HAP-1 (cell line): ENCODE measurements around the gene KIF6.

Experiments
- DNase-seq, 2 experiments: peaks; one replicate each; pipeline ENCODE4 v3.0.0-alpha.2; 2016 to 2020; ENCODE audit warnings: low spot score in 2 of 2
- H3K27me3 ChIP-seq: fragments of 250-450 bp; sonication (Bioruptor Pico); 2 replicates; pipeline ENCODE4 v1.5.1; 2020; ENCODE audit warnings: low read depth, mild to moderate bottlenecking, moderate library complexity
- H3K36me3 ChIP-seq: fragments of 250-450 bp; sonication (Bioruptor Pico); replicated peaks from 2 replicates; pipeline ENCODE4 v1.5.1; 2020; ENCODE audit warnings: mild to moderate bottlenecking
- H3K4me1 ChIP-seq: fragments of 250-450 bp; sonication (Bioruptor Pico); 2 replicates; pipeline ENCODE4 v1.5.1; 2020; ENCODE audit warnings: mild to moderate bottlenecking
- H3K4me3 ChIP-seq: fragments of 250-450 bp; sonication (Bioruptor Pico); 2 replicates; pipeline ENCODE4 v1.5.1; 2020; ENCODE audit warnings: mild to moderate bottlenecking, moderate library complexity
- H3K9me3 ChIP-seq: fragments of 250-450 bp; sonication (Bioruptor Pico); 2 replicates; pipeline ENCODE4 v1.5.1; 2020; ENCODE audit warnings: mild to moderate bottlenecking, moderate library complexity
- in situ Hi-C: fragments of 300-500 bp; cut with MboI; formaldehyde crosslinking; loops from 3 replicates; pipeline ENCODE4 v1.14.3; 2020; ENCODE audit warnings: low sequenced_read_pairs, inconsistent platforms, mixed read lengths

Gene KIF6

DNA sequence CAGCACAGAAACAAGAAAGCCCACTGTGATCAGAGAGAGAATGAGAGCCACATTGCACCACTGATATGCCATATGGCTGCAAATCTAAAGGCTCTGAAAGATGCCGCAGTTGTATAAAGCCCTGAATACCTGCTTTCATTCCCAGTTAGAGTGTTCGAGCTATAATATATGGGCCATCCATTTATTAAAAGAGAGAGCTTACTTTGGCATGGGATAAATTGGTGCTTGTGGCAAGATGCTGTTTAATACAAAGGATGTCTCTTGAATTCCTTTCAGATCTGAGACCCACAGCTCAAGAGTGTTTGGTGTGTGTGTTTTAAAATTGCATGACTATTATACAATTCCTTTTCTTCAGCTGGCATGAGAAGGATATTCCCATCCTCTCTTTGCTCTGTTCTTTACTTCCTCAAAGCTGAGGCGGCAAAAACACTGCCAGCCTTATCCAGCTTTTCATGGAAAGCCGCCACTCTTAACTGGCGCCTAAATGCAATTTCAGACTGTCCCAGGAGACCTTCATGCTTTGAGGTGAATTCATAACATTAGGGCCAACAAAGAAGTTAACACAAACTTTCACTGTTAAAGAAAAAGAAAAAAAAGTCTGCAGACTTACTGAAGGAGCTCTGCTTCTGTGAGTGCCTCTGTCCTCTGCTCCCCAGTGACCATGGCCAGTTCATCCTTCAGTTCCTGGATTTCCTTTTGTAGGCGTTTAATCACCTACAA, 147.6 kb downstream of the KIF6 start:
- Histone ChIP-seq H3K4me1 (no peaks in the 10 kb centered on the region), H3K9me3 (no peaks in the 10 kb centered on the region), H3K27me3 (no peaks in the 10 kb centered on the region), H3K36me3 (no peaks in the 10 kb centered on the region), H3K4me3 (no peak overlapping the region)
- no peak for DNase-seq
- in situ Hi-C loops = no loop called here

DNA sequence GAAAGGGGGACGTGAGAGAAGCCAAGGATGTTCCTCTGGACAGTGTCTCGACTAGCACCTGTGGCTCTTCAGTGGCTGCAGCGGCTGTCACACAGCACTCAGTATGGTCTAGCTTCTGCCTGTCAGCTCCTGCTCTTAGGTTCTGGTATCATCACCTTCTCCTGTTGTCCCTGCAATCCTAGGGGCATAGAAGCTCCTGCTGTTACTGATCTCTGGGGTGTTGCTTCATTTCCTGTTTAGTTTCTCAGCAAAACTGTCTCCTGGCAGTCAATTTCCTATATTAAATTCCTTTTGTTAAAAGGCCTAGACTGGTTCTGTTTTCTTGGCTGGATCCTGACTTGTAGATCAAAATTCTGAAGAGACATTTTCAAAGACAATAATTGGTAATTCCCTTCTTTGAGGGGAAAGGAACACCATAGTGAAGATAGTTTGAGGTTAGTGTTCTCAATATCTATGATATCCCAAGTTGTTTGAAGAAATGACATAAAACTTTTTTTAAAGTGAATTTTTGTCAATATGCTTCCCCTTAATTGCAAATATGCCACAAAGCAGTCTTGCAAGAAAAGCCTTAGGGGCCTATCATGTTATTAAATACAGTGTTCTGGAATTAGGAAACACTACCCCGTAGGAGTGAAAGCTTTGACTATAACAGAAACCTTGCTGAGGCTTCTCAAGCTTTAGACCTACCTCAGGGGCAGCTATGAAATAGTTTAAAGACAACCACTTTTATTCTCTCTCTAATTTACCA, 148.5 kb downstream of the KIF6 start:
- Histone ChIP-seq H3K9me3 (no peaks in the 10 kb centered on the region), H3K4me1 (no peaks in the 10 kb centered on the region), H3K27me3 (no peaks in the 10 kb centered on the region), H3K4me3 (no peak overlapping the region), H3K36me3 (no peaks in the 10 kb centered on the region)
- in situ Hi-C loops = no loop called here
- DNase-seq = no peak

DNA sequence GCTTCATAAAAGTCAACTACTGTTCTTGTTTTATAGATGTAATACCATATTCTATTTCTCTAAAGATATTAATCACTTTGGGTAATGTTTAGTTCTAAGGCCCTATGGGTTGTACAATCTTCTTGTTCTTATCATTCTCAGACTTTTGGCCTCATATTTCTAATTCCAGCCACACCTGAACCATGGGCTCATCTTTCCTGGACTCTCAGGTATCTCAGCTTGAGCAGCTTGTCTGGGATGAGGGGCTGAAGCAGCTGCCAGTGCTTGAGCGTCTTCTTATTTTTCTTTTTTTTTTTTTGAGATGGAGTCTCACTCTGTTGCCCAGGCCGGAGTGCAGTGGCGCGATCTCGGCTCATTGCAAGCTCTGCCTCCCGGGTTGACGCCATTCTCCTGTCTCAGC, 150.2 kb downstream of the KIF6 start:
- Histone ChIP-seq H3K36me3 (no peaks in the 10 kb centered on the region), H3K27me3 (no peaks in the 10 kb centered on the region), H3K4me1 (no peaks in the 10 kb centered on the region), H3K4me3 (no peak overlapping the region), H3K9me3 (no peaks in the 10 kb centered on the region)
- DNase-seq = no peak
- in situ Hi-C loops = no loop called here

DNA sequence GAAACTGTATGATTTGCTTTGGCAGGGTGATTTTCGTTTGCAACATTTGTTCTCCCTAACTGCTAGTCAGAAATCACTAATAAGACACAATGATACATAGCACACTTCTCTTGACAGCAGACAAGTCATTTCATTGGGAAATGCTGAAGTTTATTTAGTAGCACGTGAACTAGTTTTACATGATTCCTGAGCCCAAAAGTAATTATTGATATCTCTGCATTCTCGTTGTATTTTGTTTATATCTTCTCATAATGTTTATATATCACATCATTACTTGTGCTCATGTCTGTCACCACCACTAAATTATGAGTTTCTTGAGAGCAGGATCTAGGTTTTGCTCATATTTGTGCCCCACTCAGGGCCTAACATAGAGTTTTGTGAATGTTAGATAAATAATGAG, 151.7 kb downstream of the KIF6 start:
- in situ Hi-C loops = no loop called here

DNA sequence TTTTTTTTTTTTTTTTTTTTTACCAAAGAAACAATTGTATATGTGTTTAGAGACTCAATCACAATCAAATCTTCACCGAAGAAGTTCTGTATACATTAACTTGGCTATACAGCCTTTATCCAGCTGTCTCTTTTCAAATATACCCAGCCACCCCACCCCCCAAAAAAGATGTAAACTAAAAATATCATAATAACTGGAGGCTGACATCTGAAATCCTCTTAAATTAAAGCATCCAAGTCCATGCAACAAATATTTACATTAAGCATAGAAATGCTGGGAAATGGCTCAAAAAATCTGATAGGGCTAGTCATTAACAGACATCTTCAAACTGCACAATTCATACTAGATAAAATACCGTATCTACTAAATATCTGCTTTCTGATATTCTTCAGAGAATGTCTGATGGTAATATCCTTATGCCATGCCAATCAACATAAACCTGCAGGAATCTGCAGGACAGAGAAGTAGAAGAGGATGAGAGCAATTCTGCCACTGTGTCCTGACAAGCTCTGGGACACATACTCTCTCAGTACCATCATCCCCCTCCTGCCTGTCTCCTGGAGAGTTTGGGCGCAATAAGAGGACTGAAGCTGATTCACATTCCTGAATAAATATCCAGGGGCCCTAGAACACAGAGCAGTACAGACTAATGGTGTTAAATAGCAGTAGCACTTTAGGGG, 152.4 kb downstream of the KIF6 start:
- in situ Hi-C loops = no loop called here
- Histone ChIP-seq H3K27me3 (no peaks in the 10 kb centered on the region), H3K4me3 (no peak overlapping the region), H3K4me1 (no peaks in the 10 kb centered on the region), H3K9me3 (no peaks in the 10 kb centered on the region), H3K36me3 (no peaks in the 10 kb centered on the region)
- DNase-seq = no peak

More for the DNA sequence above, 151.7 kb downstream of the KIF6 start:
- no peak for DNase-seq
- H3K9me3 ChIP-seq = no peaks in the 10 kb centered on the region
- no peak overlapping the region for H3K4me3 ChIP-seq
- H3K36me3 ChIP-seq = no peaks in the 10 kb centered on the region
- H3K4me1 ChIP-seq = no peaks in the 10 kb centered on the region
- H3K27me3 ChIP-seq = no peaks in the 10 kb centered on the region

DNA sequence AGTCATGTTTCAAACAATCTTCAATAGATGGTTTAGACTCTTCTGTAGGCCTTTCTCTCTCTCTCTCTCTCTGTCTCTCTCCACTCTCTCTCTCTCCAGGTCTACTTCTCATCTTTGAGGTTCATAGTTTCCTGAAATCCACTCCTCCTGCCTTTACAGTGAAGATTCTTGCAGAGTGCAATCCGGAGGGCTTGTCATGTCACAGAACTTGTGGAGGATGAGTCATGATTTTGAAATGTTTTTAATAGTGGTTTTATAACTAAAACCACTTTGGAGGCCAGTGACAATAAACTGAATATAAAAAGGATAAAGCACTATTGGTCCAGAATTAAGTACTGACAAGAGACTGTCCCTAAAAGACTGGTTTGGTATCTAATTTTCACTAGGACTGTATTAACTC, 156.3 kb downstream of the KIF6 start:
- H3K4me3 ChIP-seq = no peak overlapping the region
- DNase-seq = no peak
- H3K9me3 ChIP-seq = no peaks in the 10 kb centered on the region
- no peaks in the 10 kb centered on the region for H3K27me3 ChIP-seq
- H3K36me3 ChIP-seq = no peaks in the 10 kb centered on the region
- H3K4me1 ChIP-seq = no peaks in the 10 kb centered on the region
- in situ Hi-C loops = no loop called here

DNA sequence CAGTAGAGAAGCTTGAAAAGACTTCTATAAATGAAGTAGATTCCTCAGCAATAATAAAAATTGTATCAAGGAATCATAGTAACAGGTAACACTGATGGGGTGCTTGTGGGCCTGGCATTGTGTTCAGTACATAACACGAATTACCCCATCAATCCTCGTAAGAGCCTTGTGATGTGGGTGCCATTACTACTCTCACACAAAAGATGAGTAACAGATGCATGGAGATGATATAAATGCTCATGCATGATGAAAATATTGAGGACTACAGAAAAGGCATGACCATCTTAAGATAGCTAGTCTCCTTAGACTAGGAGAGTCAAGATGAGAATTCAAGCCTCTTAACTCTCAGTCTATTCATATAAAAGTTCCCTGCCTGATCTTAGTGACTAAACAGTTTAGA, 158.1 kb downstream of the KIF6 start:
- in situ Hi-C loops = no loop called here
- Histone ChIP-seq H3K4me1 (no peaks in the 10 kb centered on the region), H3K9me3 (no peaks in the 10 kb centered on the region), H3K27me3 (no peaks in the 10 kb centered on the region), H3K4me3 (no peak overlapping the region), H3K36me3 (no peaks in the 10 kb centered on the region)
- no peak for DNase-seq

DNA sequence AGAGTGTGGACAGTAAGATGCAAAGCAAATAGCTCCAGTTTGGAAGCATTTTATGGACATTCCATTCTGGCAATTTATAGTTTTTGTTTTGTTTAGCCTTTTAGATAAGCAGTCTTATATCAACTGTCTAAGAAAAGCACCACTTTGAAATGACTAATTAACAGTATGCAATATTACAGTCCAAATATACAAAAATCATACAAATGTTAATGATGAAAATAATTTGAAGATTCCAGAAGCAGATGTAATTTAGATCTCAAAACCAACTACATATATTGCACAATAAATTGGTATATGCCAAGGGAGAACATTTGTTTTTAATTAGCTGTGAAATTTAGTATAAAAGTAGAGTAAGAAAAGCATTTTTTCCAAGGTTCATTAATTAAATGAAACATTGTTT, 158.8 kb downstream of the KIF6 start:
- Histone ChIP-seq H3K9me3 (no peaks in the 10 kb centered on the region), H3K36me3 (no peaks in the 10 kb centered on the region), H3K4me3 (no peak overlapping the region), H3K27me3 (no peaks in the 10 kb centered on the region), H3K4me1 (no peaks in the 10 kb centered on the region)
- DNase-seq = no peak
- in situ Hi-C loops = no loop called here

DNA sequence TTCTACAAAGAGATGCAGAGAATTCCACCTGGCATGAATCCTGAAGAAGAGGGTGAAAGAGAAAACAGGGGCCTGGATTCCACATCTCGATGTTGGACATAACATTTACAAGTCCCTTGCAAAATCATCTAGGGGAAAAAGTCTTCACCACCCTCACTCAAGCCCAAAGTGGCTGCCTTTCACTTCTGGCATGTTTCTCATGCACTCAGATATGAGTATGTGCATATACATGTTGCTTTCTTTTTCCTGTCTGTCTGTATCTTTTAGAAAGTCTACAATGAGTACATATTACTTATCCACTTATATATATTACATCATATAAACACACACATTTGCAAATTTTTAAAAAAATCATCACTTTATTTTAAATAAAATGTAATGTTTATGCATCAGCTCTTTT, 159.3 kb downstream of the KIF6 start:
- Histone ChIP-seq H3K9me3 (no peaks in the 10 kb centered on the region), H3K4me1 (no peaks in the 10 kb centered on the region), H3K4me3 (no peak overlapping the region), H3K27me3 (no peaks in the 10 kb centered on the region), H3K36me3 (no peaks in the 10 kb centered on the region)
- in situ Hi-C loops = no loop called here
- no peak for DNase-seq

DNA sequence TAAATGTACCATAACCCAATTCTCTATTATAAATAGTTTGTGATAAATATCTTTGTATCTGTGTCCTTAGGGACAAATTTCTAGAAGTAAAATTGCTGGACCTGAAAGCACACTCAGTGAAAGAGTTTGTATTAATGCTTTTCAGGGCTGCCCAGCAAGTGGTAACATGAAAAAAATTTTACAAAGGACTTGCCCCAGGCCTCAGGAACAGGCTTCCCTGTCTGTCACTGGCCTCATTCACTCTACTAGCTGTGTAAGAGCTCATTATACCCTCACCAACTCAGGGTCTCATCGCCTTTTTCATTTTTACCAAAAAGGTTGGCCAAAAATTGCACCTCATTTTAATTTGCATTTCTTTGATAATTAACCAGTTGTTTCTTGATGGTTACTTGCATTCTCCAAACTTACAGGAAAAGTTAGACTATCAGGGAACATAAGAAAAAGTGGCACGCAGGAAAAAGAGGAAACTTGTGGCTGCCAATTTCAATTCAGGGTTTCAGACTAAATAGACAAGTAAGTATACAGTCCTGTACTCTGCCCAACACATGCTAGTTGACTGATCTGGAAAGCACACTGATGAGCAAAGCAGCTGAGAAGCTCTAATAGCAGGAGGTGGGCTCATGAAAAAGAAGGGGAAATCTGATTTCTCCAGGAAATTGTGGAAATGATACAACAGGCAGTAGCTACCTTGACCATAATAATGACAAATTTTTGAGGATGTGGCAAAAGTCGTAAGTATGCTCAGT, 161.5 kb downstream of the KIF6 start:
- Histone ChIP-seq H3K36me3 (no peaks in the 10 kb centered on the region), H3K27me3 (no peaks in the 10 kb centered on the region), H3K9me3 (no peaks in the 10 kb centered on the region), H3K4me3 (no peak overlapping the region), H3K4me1 (no peaks in the 10 kb centered on the region)
- in situ Hi-C loops = no loop called here
- DNase-seq = no peak

DNA sequence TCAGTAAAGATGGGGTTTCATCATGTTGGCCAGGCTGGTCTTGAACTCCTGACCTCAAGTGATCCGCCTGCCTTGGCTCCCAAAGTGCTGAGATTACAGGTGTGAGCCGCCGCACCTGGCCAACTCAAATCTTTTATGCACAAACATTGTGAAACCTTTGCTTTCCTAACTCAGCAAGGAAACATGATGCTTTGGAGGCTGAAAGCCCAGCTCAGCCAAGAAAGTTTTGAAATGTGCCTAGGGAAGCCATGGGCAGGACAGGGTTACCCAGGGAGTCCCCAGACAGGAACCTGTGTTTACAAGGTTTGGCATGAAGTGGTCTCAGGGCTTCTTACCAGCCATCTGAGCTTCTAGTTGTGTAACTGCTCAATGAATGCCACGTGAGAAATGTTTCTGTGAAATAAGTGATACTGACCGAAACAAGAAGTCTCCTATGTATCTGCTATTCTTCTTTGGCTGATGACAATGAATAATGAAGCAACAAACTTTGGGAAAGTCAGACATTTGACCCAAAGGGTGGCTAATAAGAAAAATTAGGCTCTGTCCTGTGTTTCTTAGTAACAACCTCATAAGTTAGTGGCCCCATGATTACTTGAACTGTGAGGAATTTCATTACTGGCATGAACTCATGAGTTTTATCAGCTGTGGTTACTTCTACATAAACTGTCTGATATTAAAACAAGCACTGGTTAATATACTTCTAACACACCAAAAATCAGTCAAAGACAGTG, 163.5 kb downstream of the KIF6 start:
- H3K4me1 ChIP-seq = no peaks in the 10 kb centered on the region
- no peaks in the 10 kb centered on the region for H3K27me3 ChIP-seq
- H3K36me3 ChIP-seq = no peaks in the 10 kb centered on the region
- in situ Hi-C loops = no loop called here
- DNase-seq = no peak
- no peaks in the 10 kb centered on the region for H3K9me3 ChIP-seq
- H3K4me3 ChIP-seq = no peak overlapping the region

DNA sequence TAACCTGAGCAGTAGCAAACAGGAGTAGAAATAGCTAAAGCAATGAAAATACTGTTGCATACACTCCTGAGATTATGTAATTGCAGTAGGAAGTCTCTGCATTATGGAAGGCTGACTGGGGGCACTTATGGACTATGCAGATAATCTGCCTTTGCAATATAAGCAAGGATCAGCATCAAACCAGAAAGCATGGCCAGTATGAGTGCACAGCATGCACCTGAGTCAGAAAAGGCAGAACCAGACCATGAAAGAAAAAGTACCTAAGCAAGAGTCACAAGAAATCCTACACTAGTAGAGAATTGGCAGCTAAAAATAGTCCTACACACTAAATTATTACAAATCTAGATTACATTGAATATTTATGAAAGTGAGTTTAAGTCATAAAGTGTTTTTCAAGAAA, 164.3 kb downstream of the KIF6 start:
- Histone ChIP-seq H3K9me3 (no peaks in the 10 kb centered on the region), H3K27me3 (no peaks in the 10 kb centered on the region), H3K36me3 (no peaks in the 10 kb centered on the region), H3K4me3 (no peak overlapping the region), H3K4me1 (no peaks in the 10 kb centered on the region)
- no peak for DNase-seq
- in situ Hi-C loops = no loop called here

DNA sequence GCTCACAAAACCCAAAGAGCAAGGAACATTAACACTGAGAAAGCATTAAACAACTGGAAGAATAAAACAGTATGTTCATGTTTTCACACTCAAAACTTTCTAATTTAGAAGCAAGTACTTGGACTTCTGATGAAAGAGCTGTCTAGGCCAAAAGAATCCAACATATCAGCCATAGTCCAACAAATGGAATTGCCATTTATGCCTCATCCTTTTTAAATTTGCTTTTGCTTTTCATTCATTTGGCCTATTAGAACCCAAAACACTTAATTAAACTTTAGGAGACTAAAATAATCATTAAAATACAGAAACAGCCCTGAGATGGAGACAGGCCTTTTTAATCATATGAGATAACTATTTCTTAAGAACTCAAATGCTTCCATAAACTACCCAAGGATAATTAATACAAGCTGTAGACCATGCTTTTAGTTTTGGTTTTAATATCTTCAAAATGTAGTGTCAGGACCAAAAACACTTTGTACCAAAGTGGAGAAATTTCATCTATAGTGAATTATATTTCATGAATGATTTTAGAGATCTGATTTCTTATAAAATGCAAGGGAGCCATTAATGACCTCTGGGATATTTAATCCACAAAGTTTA, 166.5 kb downstream of the KIF6 start:
- Histone ChIP-seq H3K4me3 (no peak overlapping the region), H3K4me1 (no peaks in the 10 kb centered on the region), H3K36me3 (no peaks in the 10 kb centered on the region), H3K9me3 (no peaks in the 10 kb centered on the region), H3K27me3 (no peaks in the 10 kb centered on the region)
- DNase-seq = no peak
- in situ Hi-C loops = no loop called here
